Panc1 (cell line): ENCODE results near the gene ZNF688. TPM values are rescaled to one million over a fixed set of nuclear protein-coding genes. Genes with fewer than 3 reads are reported as not detected.

Source experiments
- ATAC-seq: fragments of 200-7000 bp; cut with Tn5 transposase; 2 replicates; pipeline ENCODE4 v1.9.1; 2020; ENCODE audit warnings: mild to moderate bottlenecking, moderate library complexity
- BruUV-seq: library from RNA; stranded (reverse); fragments of 400-500 nt; replicated peaks from 2 replicates; lab custom pipeline; 2021; lab: Mats Ljungman, UMichigan
- CTCF ChIA-PET: fragments of 300-600 bp; sonication (Branson Sonifier 250); formaldehyde crosslinking; loops from one replicate; lab custom pipeline; 2022; ENCODE audit warnings: antibody characterized with exemption; lab: Charles Lee
- POLR2A ChIA-PET: fragments of 300-600 bp; sonication (Branson Sonifier 250); formaldehyde crosslinking; loops from one replicate; lab custom pipeline; 2022; ENCODE audit warnings: antibody characterized with exemption; lab: Charles Lee
- DNase-seq: peaks from one replicate; pipeline ENCODE4 v3.0.0-alpha.2; 2010; ENCODE audit warnings: low read depth, low spot score
- H3K27ac ChIP-seq: 2 replicates; pipeline ENCODE4 v1.5.1; 2011; ENCODE audit warnings: mild to moderate bottlenecking, low read length, inconsistent platforms
- H3K27me3 ChIP-seq: fragments of 200-500 bp; sonication (Bioruptor generic); 2 replicates; pipeline ENCODE4 v1.6.0; 2014; ENCODE audit warnings: low read length, inconsistent platforms; ENCODE audit not compliant: control insufficient read depth, insufficient read depth
- H3K36me3 ChIP-seq: fragments of 200-500 bp; sonication (Bioruptor generic); 2 replicates; pipeline ENCODE4 v1.5.1; 2014; ENCODE audit warnings: inconsistent platforms, mild to moderate bottlenecking, low read length, moderate library complexity; ENCODE audit not compliant: control insufficient read depth, insufficient read depth
- H3K4me1 ChIP-seq: 2 replicates; pipeline ENCODE4 v1.5.1; 2011; ENCODE audit warnings: inconsistent platforms, mild to moderate bottlenecking, low read length, moderate library complexity; ENCODE audit not compliant: control insufficient read depth, insufficient read depth
- H3K4me3 ChIP-seq, 2 experiments: 2 replicates each; pipeline ENCODE4 v1.5.1; 2011 to 2012; ENCODE audit warnings: low read depth in 2 of 2, low read length in 2 of 2, mild to moderate bottlenecking in 2 of 2, inconsistent platforms in 1 of 2, moderate library complexity in 1 of 2
- H3K9me3 ChIP-seq: fragments of 200-500 bp; sonication (Bioruptor generic); 2 replicates; pipeline ENCODE4 v1.5.1; 2014; ENCODE audit warnings: low read depth, mild to moderate bottlenecking, inconsistent platforms, low read length, moderate library complexity; ENCODE audit not compliant: control insufficient read depth, insufficient read depth
- POLR2AphosphoS5 ChIP-seq: IDR thresholded peaks from 2 replicates; pipeline ENCODE4 v1.6.1; 2012; ENCODE audit warnings: mild to moderate bottlenecking, low read depth, low read length, moderate library complexity
- SIN3A ChIP-seq: IDR thresholded peaks from 2 replicates; pipeline ENCODE4 v1.6.1; 2012; ENCODE audit warnings: low read depth, mild to moderate bottlenecking, low read length, moderate library complexity, borderline replicate concordance; ENCODE audit not compliant: insufficient read depth
- TCF7L2 ChIP-seq: IDR thresholded peaks from 2 replicates; pipeline ENCODE4 v1.6.1; 2011; ENCODE audit warnings: mild to moderate bottlenecking, low read depth, low read length, inconsistent platforms
- in situ Hi-C: cut with HindIII; loops from 2 replicates; pipeline ENCODE4 v1.10.0; 2016; ENCODE audit warnings: low sequenced_read_pairs, low pct_unique_long_range_greater_than_20kb
- intact Hi-C: fragments of 100-400 bp; cut with micrococcal nuclease; formaldehyde crosslinking; loops from one replicate; pipeline ENCODE4 v1.10.0; 2022; ENCODE audit not compliant: unreplicated experiment
- total RNA-seq: library from RNA; stranded (reverse); gene quantifications from one replicate; pipeline ENCODE4 v1.2.1, GENCODE V29; 2021; ENCODE audit not compliant: unreplicated experiment
- TF ChIP-seq, protein P1 (sequence below): fragments of 450-650 bp; IDR thresholded peaks from 2 replicates; pipeline ENCODE4 v1.5.1; 2017; ENCODE audit warnings: mild to moderate bottlenecking
- TF ChIP-seq, protein P2 (sequence below), 2 experiments: IDR thresholded peaks; 2 replicates each; pipeline ENCODE4 v1.6.1; 2011 to 2012; ENCODE audit warnings: low read depth in 2 of 2, control low read depth in 1 of 2, low read length in 1 of 2, mild to moderate bottlenecking in 1 of 2, moderate library complexity in 1 of 2; ENCODE audit not compliant: insufficient read depth in 1 of 2

The ZNF688 gene
- total RNA-seq, 1 experiment from 2014 or later: 7.7 TPM

DNA sequence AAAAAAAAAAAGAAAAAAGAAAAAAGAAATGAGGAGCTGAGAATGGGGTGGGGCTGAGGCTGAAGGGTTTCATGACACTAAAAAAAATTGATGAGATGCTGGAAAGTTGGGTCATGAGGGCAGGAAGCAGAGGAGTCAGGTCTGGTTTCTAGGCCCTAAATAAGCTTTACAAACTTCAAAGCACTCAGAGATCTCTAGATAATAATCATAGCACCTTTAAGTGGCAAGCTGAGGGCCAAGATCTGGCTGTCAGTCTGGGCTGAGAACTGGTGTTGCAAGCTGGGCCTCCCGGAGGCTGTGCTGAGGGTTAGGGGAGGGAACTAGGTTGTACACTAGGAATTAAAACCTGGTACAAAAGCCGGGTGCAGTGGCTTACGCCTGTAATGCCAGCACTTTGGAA is 19.7 kb downstream of the ZNF688 start:
- in situ Hi-C loops: no loop called here
- TF ChIP-seq SIN3A (no peak), POLR2AphosphoS5 (no peak), TCF7L2 (no peak)
- TF ChIP-seq, protein P1, sequence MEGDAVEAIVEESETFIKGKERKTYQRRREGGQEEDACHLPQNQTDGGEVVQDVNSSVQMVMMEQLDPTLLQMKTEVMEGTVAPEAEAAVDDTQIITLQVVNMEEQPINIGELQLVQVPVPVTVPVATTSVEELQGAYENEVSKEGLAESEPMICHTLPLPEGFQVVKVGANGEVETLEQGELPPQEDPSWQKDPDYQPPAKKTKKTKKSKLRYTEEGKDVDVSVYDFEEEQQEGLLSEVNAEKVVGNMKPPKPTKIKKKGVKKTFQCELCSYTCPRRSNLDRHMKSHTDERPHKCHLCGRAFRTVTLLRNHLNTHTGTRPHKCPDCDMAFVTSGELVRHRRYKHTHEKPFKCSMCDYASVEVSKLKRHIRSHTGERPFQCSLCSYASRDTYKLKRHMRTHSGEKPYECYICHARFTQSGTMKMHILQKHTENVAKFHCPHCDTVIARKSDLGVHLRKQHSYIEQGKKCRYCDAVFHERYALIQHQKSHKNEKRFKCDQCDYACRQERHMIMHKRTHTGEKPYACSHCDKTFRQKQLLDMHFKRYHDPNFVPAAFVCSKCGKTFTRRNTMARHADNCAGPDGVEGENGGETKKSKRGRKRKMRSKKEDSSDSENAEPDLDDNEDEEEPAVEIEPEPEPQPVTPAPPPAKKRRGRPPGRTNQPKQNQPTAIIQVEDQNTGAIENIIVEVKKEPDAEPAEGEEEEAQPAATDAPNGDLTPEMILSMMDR: no peak
- TF ChIP-seq, protein P2, sequence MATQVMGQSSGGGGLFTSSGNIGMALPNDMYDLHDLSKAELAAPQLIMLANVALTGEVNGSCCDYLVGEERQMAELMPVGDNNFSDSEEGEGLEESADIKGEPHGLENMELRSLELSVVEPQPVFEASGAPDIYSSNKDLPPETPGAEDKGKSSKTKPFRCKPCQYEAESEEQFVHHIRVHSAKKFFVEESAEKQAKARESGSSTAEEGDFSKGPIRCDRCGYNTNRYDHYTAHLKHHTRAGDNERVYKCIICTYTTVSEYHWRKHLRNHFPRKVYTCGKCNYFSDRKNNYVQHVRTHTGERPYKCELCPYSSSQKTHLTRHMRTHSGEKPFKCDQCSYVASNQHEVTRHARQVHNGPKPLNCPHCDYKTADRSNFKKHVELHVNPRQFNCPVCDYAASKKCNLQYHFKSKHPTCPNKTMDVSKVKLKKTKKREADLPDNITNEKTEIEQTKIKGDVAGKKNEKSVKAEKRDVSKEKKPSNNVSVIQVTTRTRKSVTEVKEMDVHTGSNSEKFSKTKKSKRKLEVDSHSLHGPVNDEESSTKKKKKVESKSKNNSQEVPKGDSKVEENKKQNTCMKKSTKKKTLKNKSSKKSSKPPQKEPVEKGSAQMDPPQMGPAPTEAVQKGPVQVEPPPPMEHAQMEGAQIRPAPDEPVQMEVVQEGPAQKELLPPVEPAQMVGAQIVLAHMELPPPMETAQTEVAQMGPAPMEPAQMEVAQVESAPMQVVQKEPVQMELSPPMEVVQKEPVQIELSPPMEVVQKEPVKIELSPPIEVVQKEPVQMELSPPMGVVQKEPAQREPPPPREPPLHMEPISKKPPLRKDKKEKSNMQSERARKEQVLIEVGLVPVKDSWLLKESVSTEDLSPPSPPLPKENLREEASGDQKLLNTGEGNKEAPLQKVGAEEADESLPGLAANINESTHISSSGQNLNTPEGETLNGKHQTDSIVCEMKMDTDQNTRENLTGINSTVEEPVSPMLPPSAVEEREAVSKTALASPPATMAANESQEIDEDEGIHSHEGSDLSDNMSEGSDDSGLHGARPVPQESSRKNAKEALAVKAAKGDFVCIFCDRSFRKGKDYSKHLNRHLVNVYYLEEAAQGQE (IDR thresholded peaks at IDR 0.05; ENCODE audit: insufficient read depth in 1 of 2, low read depth in 2 of 2, low read length in 1 of 2): no peak
- CTCF ChIA-PET: no interaction called here

DNA sequence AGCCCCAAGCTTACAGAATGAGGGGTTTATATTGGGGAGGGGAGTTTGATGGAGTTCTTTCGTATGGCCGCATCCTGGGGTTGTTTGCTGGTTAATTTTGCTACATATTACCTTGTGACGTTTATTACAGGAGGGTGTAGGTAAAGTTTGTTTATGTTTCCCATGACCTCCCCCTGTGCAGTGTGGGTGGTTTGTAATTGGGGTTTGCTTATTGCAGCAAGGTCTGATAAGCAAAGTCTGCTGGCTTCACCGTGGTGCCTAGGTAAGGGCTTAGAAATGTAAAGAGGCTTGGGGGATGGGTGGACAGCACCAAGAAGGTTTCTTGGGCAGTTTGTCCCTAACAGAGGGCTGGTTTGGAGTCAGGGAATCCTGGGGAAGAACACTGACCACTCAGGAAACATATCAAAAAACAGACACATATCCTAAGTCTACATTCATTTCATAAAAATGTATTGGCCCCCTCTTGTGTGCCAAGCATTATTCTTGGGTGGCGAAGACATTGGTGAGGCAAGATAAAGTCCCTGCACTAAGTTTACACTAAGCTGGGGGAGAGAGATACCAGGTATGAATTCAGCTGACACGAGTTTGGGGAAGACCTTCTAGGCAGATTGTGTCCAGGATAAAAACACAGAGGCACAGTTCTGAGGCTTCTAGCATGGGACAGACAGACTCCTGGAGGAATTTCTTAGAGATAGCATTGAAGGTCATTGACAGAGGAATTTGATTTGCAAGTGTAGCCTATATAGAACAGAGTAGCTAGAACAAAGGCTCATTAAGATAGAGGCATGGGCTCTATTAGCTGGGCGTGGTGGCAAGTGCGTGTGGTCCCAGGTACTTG is 22.9 kb downstream of the ZNF688 start:
- H3K4me1 ChIP-seq: no peaks in the 10 kb centered on the region
- CTCF ChIA-PET: no interaction called here
- no peak overlapping the region for H3K4me3 ChIP-seq
- no peak overlapping the region for H3K27ac ChIP-seq
- TF ChIP-seq TCF7L2 (no peak), POLR2AphosphoS5 (no peak), SIN3A (no peak)
- TF ChIP-seq, protein P1: no peak
- TF ChIP-seq, protein P2 (IDR thresholded peaks at IDR 0.05; ENCODE audit: insufficient read depth in 1 of 2, low read depth in 2 of 2, low read length in 1 of 2): no peak
- no peak for DNase-seq
- in situ Hi-C loops (no loop called here), intact Hi-C loops (no loop called here)
- no TSS peak for BruUV-seq
- no peaks in the 10 kb centered on the region for H3K27me3 ChIP-seq
- POLR2A ChIA-PET: no interaction called here
- no peak; the same call in 1 of the 2 replicates for ATAC-seq
- H3K36me3 ChIP-seq: no peaks in the 10 kb centered on the region
- no peaks in the 10 kb centered on the region for H3K9me3 ChIP-seq

More for the DNA sequence above, 19.7 kb downstream of the ZNF688 start:
- H3K4me3 ChIP-seq: no peak overlapping the region
- intact Hi-C loops: no loop called here
- DNase-seq: no peak
- no peaks in the 10 kb centered on the region for H3K27me3 ChIP-seq
- BruUV-seq: no TSS peak
- no peak overlapping the region for H3K27ac ChIP-seq
- no peaks in the 10 kb centered on the region for H3K36me3 ChIP-seq
- no peaks in the 10 kb centered on the region for H3K9me3 ChIP-seq
- ATAC-seq: no peak
- H3K4me1 ChIP-seq: no peaks in the 10 kb centered on the region
- POLR2A ChIA-PET: interaction anchor here (0.6 kb wide), 1 partner anchor 108 kb away, joined by 5 read pairs; no protein-coding TSS in a partner anchor
